Common myeloid progenitor, CD34-positive (primary cell): ENCODE results near the gene CTRB1.

ENCODE experiments used
- CTCF ChIA-PET: fragments of 350-600 bp; sonication (Branson Sonifier 250); formaldehyde crosslinking; loops from one replicate; lab custom pipeline; 2021; ENCODE audit warnings: antibody characterized with exemption; lab: Charles Lee
- POLR2A ChIA-PET: fragments of 350-600 bp; sonication (Branson Sonifier 250); formaldehyde crosslinking; loops from one replicate; lab custom pipeline; 2021; ENCODE audit warnings: antibody characterized with exemption; lab: Charles Lee
- DNase-seq, 3 donors: peaks; one replicate each; pipeline versions ENCODE4 v3.0.0 to v3.0.0-alpha.2; 2013
- H3K27ac ChIP-seq, 2 experiments: 1 replicate in 1 of 2; 2 replicates in 1 of 2; pipeline ENCODE4 v1.7.0; 2013; ENCODE audit warnings: inconsistent platforms in 2 of 2, low read length in 2 of 2, mild to moderate bottlenecking in 2 of 2, low read depth in 1 of 2, moderate library complexity in 1 of 2; ENCODE audit not compliant: severe bottlenecking in 2 of 2, insufficient read depth in 1 of 2, poor library complexity in 1 of 2
- H3K27me3 ChIP-seq, 5 experiments: replicated peaks in 2 of 5; 1 replicate in 3 of 5; 2 replicates in 2 of 5; pipeline versions ENCODE4 v1.6.1 to v1.7.0; 2013; ENCODE audit warnings: low read length in 4 of 5, mild to moderate bottlenecking in 2 of 5, moderate library complexity in 2 of 5, inconsistent platforms in 1 of 5; ENCODE audit not compliant: insufficient read depth in 5 of 5, control insufficient read depth in 4 of 5
- H3K36me3 ChIP-seq, 4 experiments: 1 replicate in 2 of 4; 2 replicates in 2 of 4; pipeline versions ENCODE4 v1.6.1 to v1.7.0; 2013; ENCODE audit warnings: low read length in 3 of 4, control low read depth in 1 of 4, mild to moderate bottlenecking in 1 of 4; ENCODE audit not compliant: control insufficient read depth in 4 of 4, insufficient read depth in 4 of 4
- H3K4me1 ChIP-seq, 4 experiments: 1 replicate in 3 of 4; 2 replicates in 1 of 4; pipeline versions ENCODE4 v1.6.1 to v1.7.1; 2013; ENCODE audit warnings: low read length in 3 of 4, mild to moderate bottlenecking in 3 of 4, control low read depth in 1 of 4, inconsistent platforms in 1 of 4, moderate library complexity in 1 of 4; ENCODE audit not compliant: control insufficient read depth in 4 of 4, insufficient read depth in 4 of 4; ENCODE audit errors: control extremely low read depth in 1 of 4
- H3K4me3 ChIP-seq, 7 experiments: 1 replicate in 4 of 7; 2 replicates in 3 of 7; pipeline versions ENCODE4 v1.5.1 to v1.7.0; 2013; ENCODE audit warnings: mild to moderate bottlenecking in 7 of 7, low read length in 6 of 7, moderate library complexity in 6 of 7, inconsistent platforms in 2 of 7, low read depth in 2 of 7, control low read depth in 1 of 7; ENCODE audit not compliant: insufficient read depth in 4 of 7, control insufficient read depth in 1 of 7; ENCODE audit errors: extremely low read depth in 1 of 7
- H3K9me3 ChIP-seq, 5 experiments: 1 replicate in 4 of 5; 2 replicates in 1 of 5; pipeline versions ENCODE4 v1.6.1 to v1.7.1; 2013; ENCODE audit warnings: low read length in 4 of 5, mild to moderate bottlenecking in 2 of 5, inconsistent platforms in 1 of 5, low read depth in 1 of 5, moderate library complexity in 1 of 5; ENCODE audit not compliant: control insufficient read depth in 4 of 5, insufficient read depth in 2 of 5; ENCODE audit errors: control extremely low read depth in 1 of 5
- whole genome bisulfite sequencing: methylation state at CpG from one replicate; pipeline ENCODE4 v1.1.5; 2013; ENCODE audit not compliant: insufficient coverage; 5-methylcytosine and 5-hydroxymethylcytosine counted together

The CTRB1 gene

GRCh38 chr16:75196836-75197235 lies 22.0 kb upstream of the CTRB1 start:
- Histone ChIP-seq H3K36me3 (no peaks in the 10 kb centered on the region), H3K27me3 (peaks cover 0 to 47% (median 19%) of the 10 kb centered on the region in 5 experiments), H3K4me1 (peaks cover 0 to 10% (median 4%) of the 10 kb centered on the region in 4 experiments), H3K4me3 (no peak overlapping the region), H3K27ac (no peak overlapping the region), H3K9me3 (peaks cover 0 to 4% (median 0%) of the 10 kb centered on the region in 5 experiments)
- DNase-seq, result no peak
- ChIA-PET POLR2A (interaction anchor here (0.6 kb wide), 1 partner anchor 38 kb away, joined by 3 read pairs; no protein-coding TSS in a partner anchor), CTCF (interaction anchor here (1.1 to 5.0 kb wide), 6 partner anchors 9 to 206 kb away, joined by 3 to 31 read pairs (median 8); partner anchors contain the start of gene CTRB2)
- WGBS, result 92% methylated on average over 6 of the region's 9 CpGs

GRCh38 chr16:75197522-75198134 lies 21.2 kb upstream of the CTRB1 start:
- peaks cover 0 to 4% (median 0%) of the 10 kb centered on the region in 5 experiments for H3K9me3 ChIP-seq
- ChIA-PET POLR2A (interaction anchor here (0.6 kb wide), 1 partner anchor 37 kb away, joined by 3 read pairs; no protein-coding TSS in a partner anchor), CTCF (interaction anchor here (1.0 to 5.0 kb wide), 12 partner anchors 9 to 275 kb away, joined by 3 to 31 read pairs (median 4); partner anchors contain the start of gene CTRB2)
- H3K27me3 ChIP-seq, result peaks cover 0 to 47% (median 16%) of the 10 kb centered on the region in 5 experiments
- WGBS, result 35% methylated on average over 7 of the region's 14 CpGs
- H3K4me1 ChIP-seq, result peaks cover 0 to 10% (median 4%) of the 10 kb centered on the region in 4 experiments
- no peak overlapping the region for H3K4me3 ChIP-seq
- peak in 2 of 3 donors; percentile 53 to 59 for DNase-seq
- H3K36me3 ChIP-seq, result no peaks in the 10 kb centered on the region
- H3K27ac ChIP-seq, result no peak overlapping the region

GRCh38 chr16:75198135-75198600 lies 20.6 kb upstream of the CTRB1 start:
- ChIA-PET CTCF (interaction anchor here (1.0 to 5.0 kb wide), 14 partner anchors 8 to 274 kb away, joined by 3 to 31 read pairs (median 4); partner anchors contain the start of gene CTRB2), POLR2A (no interaction called here)
- H3K27ac ChIP-seq, result no peak overlapping the region
- H3K9me3 ChIP-seq, result peaks cover 0 to 4% (median 0%) of the 10 kb centered on the region in 5 experiments
- DNase-seq, result peak in 1 of 3 donors; percentile 11
- no peak overlapping the region for H3K4me3 ChIP-seq
- no peaks in the 10 kb centered on the region for H3K36me3 ChIP-seq
- peaks cover 0 to 10% (median 4%) of the 10 kb centered on the region in 4 experiments for H3K4me1 ChIP-seq
- WGBS, result 53% methylated on average over 17 of the region's 18 CpGs
- peaks cover 0 to 47% (median 16%) of the 10 kb centered on the region in 5 experiments for H3K27me3 ChIP-seq

GRCh38 chr16:75202069-75202590 lies 16.7 kb upstream of the CTRB1 start:
- POLR2A ChIA-PET, result no interaction called here
- H3K4me3 ChIP-seq, result no peak overlapping the region
- 100% methylated on average over 3 of the region's 13 CpGs for whole genome bisulfite sequencing
- no peak for DNase-seq
- H3K36me3 ChIP-seq, result no peaks in the 10 kb centered on the region
- peaks cover 0 to 40% (median 12%) of the 10 kb centered on the region in 5 experiments for H3K27me3 ChIP-seq
- H3K9me3 ChIP-seq, result no peaks in the 10 kb centered on the region
- H3K27ac ChIP-seq, result no peak overlapping the region
- CTCF ChIA-PET, result interaction anchor here (0.8 to 2.1 kb wide), 3 partner anchors 20 to 187 kb away, joined by 3 to 5 read pairs (median 3); no protein-coding TSS in a partner anchor
- H3K4me1 ChIP-seq, result peaks cover 0 to 10% (median 4%) of the 10 kb centered on the region in 4 experiments

GRCh38 chr16:75203096-75203495 lies 15.7 kb upstream of the CTRB1 start:
- Histone ChIP-seq H3K27me3 (peaks cover 0 to 36% (median 3%) of the 10 kb centered on the region in 5 experiments), H3K4me1 (peaks cover 0 to 8% (median 4%) of the 10 kb centered on the region in 4 experiments), H3K36me3 (no peaks in the 10 kb centered on the region), H3K9me3 (no peaks in the 10 kb centered on the region), H3K4me3 (no peak overlapping the region), H3K27ac (no peak overlapping the region)
- CTCF ChIA-PET, result interaction anchor here (1.1 to 2.1 kb wide), 2 partner anchors 19 to 31 kb away, joined by 3 to 5 read pairs; no protein-coding TSS in a partner anchor
- DNase-seq, result no peak
- 98% methylated on average over 11 of the region's 12 CpGs for WGBS
- POLR2A ChIA-PET, result no interaction called here

GRCh38 chr16:75203667-75204409 lies 14.9 kb upstream of the CTRB1 start:
- ChIA-PET CTCF (interaction anchor here (2.1 kb wide), 1 partner anchor 30 kb away, joined by 5 read pairs; no protein-coding TSS in a partner anchor), POLR2A (no interaction called here)
- WGBS, result 81% methylated on average over 13 of the region's 13 CpGs

More at GRCh38 chr16:75203667-75204409, 14.9 kb upstream of the CTRB1 start:
- Histone ChIP-seq H3K9me3 (no peaks in the 10 kb centered on the region), H3K4me3 (no peak overlapping the region), H3K36me3 (no peaks in the 10 kb centered on the region), H3K27me3 (peaks cover 0 to 40% (median 0%) of the 10 kb centered on the region in 5 experiments), H3K27ac (no peak overlapping the region), H3K4me1 (peaks cover 0 to 7% (median 4%) of the 10 kb centered on the region in 4 experiments)
- peak in 2 of 3 donors; percentile 17 for DNase-seq
